AG09309 (cell line): ENCODE results near the gene SCN9A.

ENCODE experiments used
- DNase-seq: peaks from one replicate; pipeline ENCODE4 v3.0.0-alpha.2; 2010; ENCODE audit warnings: low read depth
- H3K4me3 ChIP-seq: 2 replicates; pipeline ENCODE4 v1.5.1; 2011; ENCODE audit warnings: mild to moderate bottlenecking, low read depth, low read length, moderate library complexity; ENCODE audit not compliant: control insufficient read depth
- CTCF ChIP-seq: IDR thresholded peaks from 2 replicates; pipeline ENCODE4 v1.5.1; 2011; ENCODE audit warnings: mild to moderate bottlenecking, low read depth, low read length, inconsistent platforms; ENCODE audit not compliant: insufficient read depth, control insufficient read depth; ENCODE audit errors: missing control alignments

Gene SCN9A

GRCh38 chr2:166179201-166179600 is 196.5 kb downstream of the SCN9A start:
- DNase-seq = no peak
- H3K4me3 ChIP-seq = no peak overlapping the region
- TF ChIP-seq CTCF = no peak

- H3K4me3 ChIP-seq = no peak overlapping the region
- TF ChIP-seq CTCF = no peak
- no peak for DNase-seq
Observed at GRCh38 chr2:166173263-166173662, 202.5 kb downstream of the SCN9A start.

GRCh38 chr2:166171216-166171615 is 204.5 kb downstream of the SCN9A start:
- no peak overlapping the region for H3K4me3 ChIP-seq
- TF ChIP-seq CTCF = no peak
- DNase-seq = no peak

GRCh38 chr2:166170356-166170755 is 205.4 kb downstream of the SCN9A start:
- DNase-seq = no peak
- no peak for TF ChIP-seq CTCF
- no peak overlapping the region for H3K4me3 ChIP-seq

GRCh38 chr2:166167449-166167848 is 208.3 kb downstream of the SCN9A start:
- TF ChIP-seq CTCF = no peak
- DNase-seq = no peak
- H3K4me3 ChIP-seq = no peak overlapping the region

- no peak overlapping the region for H3K4me3 ChIP-seq
- no peak for TF ChIP-seq CTCF
- no peak for DNase-seq
Observed at GRCh38 chr2:166163775-166164174, 212.0 kb downstream of the SCN9A start.

GRCh38 chr2:166158546-166158945 is 217.2 kb downstream of the SCN9A start:
- TF ChIP-seq CTCF = no peak
- no peak for DNase-seq
- H3K4me3 ChIP-seq = no peak overlapping the region
